IMR-90 (cell line): ENCODE data around the gene ARFIP1.

Source experiments
- CEBPB ChIP-seq: IDR thresholded peaks from 2 replicates; pipeline ENCODE4 v1.6.1; 2012; ENCODE audit warnings: low read depth, low read length, improper control_type of control experiment
- CHD1 ChIP-seq: IDR thresholded peaks from 2 replicates; pipeline ENCODE4 v1.6.1; 2012; ENCODE audit warnings: low read depth, low read length, improper control_type of control experiment
- FOS ChIP-seq: fragments of 150-350 bp; IDR thresholded peaks from 2 replicates; pipeline ENCODE4 v1.6.1; 2016; ENCODE audit warnings: low read depth, low read length
- MAFK ChIP-seq: IDR thresholded peaks from 2 replicates; pipeline ENCODE4 v1.6.1; 2012; ENCODE audit warnings: low read depth, low read length, improper control_type of control experiment
- MXI1 ChIP-seq: IDR thresholded peaks from 2 replicates; pipeline ENCODE4 v1.6.1; 2012; ENCODE audit warnings: low read depth, mild to moderate bottlenecking, low read length, moderate library complexity, borderline replicate concordance
- NFE2L2 ChIP-seq: fragments of 150-350 bp; IDR thresholded peaks from 2 replicates; pipeline ENCODE4 v1.6.1; 2016; ENCODE audit warnings: low read depth, mild to moderate bottlenecking, low read length
- POLR2A ChIP-seq: IDR thresholded peaks from 2 replicates; pipeline ENCODE4 v1.6.1; 2012; ENCODE audit warnings: mild to moderate bottlenecking, low read depth, low read length
- RAD21 ChIP-seq: IDR thresholded peaks from 2 replicates; pipeline ENCODE4 v1.6.1; 2012; ENCODE audit warnings: low read length, improper control_type of control experiment
- SMC3 ChIP-seq: fragments of 150-350 bp; IDR thresholded peaks from 2 replicates; pipeline ENCODE4 v1.6.1; 2016; ENCODE audit warnings: low read depth, mild to moderate bottlenecking, antibody characterized with exemption, low read length, moderate library complexity
- TF ChIP-seq, protein P1 (sequence below): conservative IDR thresholded peaks from 2 replicates; pipeline ENCODE4 v1.5.1; 2012; ENCODE audit warnings: mild to moderate bottlenecking, low read depth, low read length, improper control_type of control experiment
- TF ChIP-seq, protein P2 (sequence below): fragments of 150-350 bp; IDR thresholded peaks from 2 replicates; pipeline ENCODE4 v1.6.1; 2016; ENCODE audit warnings: low read depth, mild to moderate bottlenecking, low read length, moderate library complexity, borderline replicate concordance
- TF ChIP-seq, protein P3 (sequence below): fragments of 150-350 bp; IDR thresholded peaks from 2 replicates; pipeline ENCODE4 v1.6.1; 2017; ENCODE audit warnings: mild to moderate bottlenecking, antibody characterized with exemption, low read length, low read depth

DNA sequence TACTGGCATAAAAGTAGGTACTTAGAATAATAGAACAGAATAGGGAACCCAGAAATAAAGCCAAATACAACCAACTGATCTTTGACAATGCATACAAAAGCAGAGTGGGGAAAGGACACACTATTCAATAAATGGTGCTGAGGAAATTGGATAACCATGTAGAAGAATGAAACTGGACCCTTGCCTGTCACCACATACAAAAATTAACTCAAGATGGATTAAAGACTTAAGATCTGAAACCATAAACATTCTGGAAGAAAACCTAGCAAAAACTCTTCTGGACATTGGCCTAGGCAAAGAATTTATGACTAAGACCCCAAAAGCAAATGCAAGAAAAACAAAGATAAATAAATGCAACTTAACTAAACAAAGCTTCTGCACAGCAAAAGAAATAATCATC lies 45.6 kb downstream of the ARFIP1 start:
- TF ChIP-seq, protein P1, sequence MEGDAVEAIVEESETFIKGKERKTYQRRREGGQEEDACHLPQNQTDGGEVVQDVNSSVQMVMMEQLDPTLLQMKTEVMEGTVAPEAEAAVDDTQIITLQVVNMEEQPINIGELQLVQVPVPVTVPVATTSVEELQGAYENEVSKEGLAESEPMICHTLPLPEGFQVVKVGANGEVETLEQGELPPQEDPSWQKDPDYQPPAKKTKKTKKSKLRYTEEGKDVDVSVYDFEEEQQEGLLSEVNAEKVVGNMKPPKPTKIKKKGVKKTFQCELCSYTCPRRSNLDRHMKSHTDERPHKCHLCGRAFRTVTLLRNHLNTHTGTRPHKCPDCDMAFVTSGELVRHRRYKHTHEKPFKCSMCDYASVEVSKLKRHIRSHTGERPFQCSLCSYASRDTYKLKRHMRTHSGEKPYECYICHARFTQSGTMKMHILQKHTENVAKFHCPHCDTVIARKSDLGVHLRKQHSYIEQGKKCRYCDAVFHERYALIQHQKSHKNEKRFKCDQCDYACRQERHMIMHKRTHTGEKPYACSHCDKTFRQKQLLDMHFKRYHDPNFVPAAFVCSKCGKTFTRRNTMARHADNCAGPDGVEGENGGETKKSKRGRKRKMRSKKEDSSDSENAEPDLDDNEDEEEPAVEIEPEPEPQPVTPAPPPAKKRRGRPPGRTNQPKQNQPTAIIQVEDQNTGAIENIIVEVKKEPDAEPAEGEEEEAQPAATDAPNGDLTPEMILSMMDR: no peak
- no peak for TF ChIP-seq POLR2A
- no peak for TF ChIP-seq MXI1
- no peak for TF ChIP-seq MAFK
- TF ChIP-seq, protein P2, sequence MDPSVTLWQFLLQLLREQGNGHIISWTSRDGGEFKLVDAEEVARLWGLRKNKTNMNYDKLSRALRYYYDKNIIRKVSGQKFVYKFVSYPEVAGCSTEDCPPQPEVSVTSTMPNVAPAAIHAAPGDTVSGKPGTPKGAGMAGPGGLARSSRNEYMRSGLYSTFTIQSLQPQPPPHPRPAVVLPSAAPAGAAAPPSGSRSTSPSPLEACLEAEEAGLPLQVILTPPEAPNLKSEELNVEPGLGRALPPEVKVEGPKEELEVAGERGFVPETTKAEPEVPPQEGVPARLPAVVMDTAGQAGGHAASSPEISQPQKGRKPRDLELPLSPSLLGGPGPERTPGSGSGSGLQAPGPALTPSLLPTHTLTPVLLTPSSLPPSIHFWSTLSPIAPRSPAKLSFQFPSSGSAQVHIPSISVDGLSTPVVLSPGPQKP: no peak
- no peak for TF ChIP-seq RAD21
- no peak for TF ChIP-seq CEBPB
- TF ChIP-seq SMC3: no peak
- no peak for TF ChIP-seq FOS
- TF ChIP-seq CHD1: no peak
- TF ChIP-seq, protein P3, sequence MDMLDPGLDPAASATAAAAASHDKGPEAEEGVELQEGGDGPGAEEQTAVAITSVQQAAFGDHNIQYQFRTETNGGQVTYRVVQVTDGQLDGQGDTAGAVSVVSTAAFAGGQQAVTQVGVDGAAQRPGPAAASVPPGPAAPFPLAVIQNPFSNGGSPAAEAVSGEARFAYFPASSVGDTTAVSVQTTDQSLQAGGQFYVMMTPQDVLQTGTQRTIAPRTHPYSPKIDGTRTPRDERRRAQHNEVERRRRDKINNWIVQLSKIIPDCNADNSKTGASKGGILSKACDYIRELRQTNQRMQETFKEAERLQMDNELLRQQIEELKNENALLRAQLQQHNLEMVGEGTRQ: no peak
- no peak for TF ChIP-seq NFE2L2
